ENCODE data around the gene RCOR3.

The RCOR3 gene

GRCh38 chr1:211330282-211330936 is 71.2 kb downstream of the RCOR3 start:
- no peak for DNase-seq (ENCODE audit: low read depth, low spot score)
- TF ChIP-seq CTCF (IDR thresholded peaks at IDR 0.05; ENCODE audit: low read depth, low read length), result no peak
- in situ Hi-C loops (cut with HindIII; ENCODE audit: low sequenced_read_pairs), result no loop called here
- no peak overlapping the region for H3K4me3 ChIP-seq (ENCODE audit: low read depth, low read length)

- DNase-seq (ENCODE audit: low read depth, low spot score), result peak; percentile 52
- no peak overlapping the region for H3K4me3 ChIP-seq (ENCODE audit: low read depth, low read length)
- in situ Hi-C loops (cut with HindIII; ENCODE audit: low sequenced_read_pairs), result no loop called here
- TF ChIP-seq CTCF (IDR thresholded peaks at IDR 0.05; ENCODE audit: low read depth, low read length), result no peak
These were observed 72.0 kb downstream of the RCOR3 start for GRCh38 chr1:211331011-211331709.

- no peak for DNase-seq (ENCODE audit: low read depth, low spot score)
- in situ Hi-C loops (cut with HindIII; ENCODE audit: low sequenced_read_pairs), result no loop called here
- TF ChIP-seq CTCF (IDR thresholded peaks at IDR 0.05; ENCODE audit: low read depth, low read length), result no peak
- H3K4me3 ChIP-seq (ENCODE audit: low read depth, low read length), result no peak overlapping the region
These were observed 73.0 kb downstream of the RCOR3 start for GRCh38 chr1:211332036-211332616.

GRCh38 chr1:211332830-211333229 is 73.7 kb downstream of the RCOR3 start:
- no peak for TF ChIP-seq CTCF (IDR thresholded peaks at IDR 0.05; ENCODE audit: low read depth, low read length)
- in situ Hi-C loops (cut with HindIII; ENCODE audit: low sequenced_read_pairs), result no loop called here
- H3K4me3 ChIP-seq (ENCODE audit: low read depth, low read length), result no peak overlapping the region
- DNase-seq (ENCODE audit: low read depth, low spot score), result no peak

- no peak overlapping the region for H3K4me3 ChIP-seq (ENCODE audit: low read depth, low read length)
- no peak for DNase-seq (ENCODE audit: low read depth, low spot score)
- no peak for TF ChIP-seq CTCF (IDR thresholded peaks at IDR 0.05; ENCODE audit: low read depth, low read length)
- in situ Hi-C loops (cut with HindIII; ENCODE audit: low sequenced_read_pairs), result no loop called here
These were observed 74.7 kb downstream of the RCOR3 start for GRCh38 chr1:211333906-211334305.

GRCh38 chr1:211334986-211335385 is 75.8 kb downstream of the RCOR3 start:
- in situ Hi-C loops (cut with HindIII; ENCODE audit: low sequenced_read_pairs), result no loop called here
- DNase-seq (ENCODE audit: low read depth, low spot score), result no peak
- no peak overlapping the region for H3K4me3 ChIP-seq (ENCODE audit: low read depth, low read length)
- TF ChIP-seq CTCF (IDR thresholded peaks at IDR 0.05; ENCODE audit: low read depth, low read length), result no peak
